ENCODE results near the gene LHPP. TPM values are rescaled to one million over a fixed set of nuclear protein-coding genes. Genes with fewer than 3 reads are reported as not detected.

The LHPP gene
- total RNA-seq, 1 donor from 2014 or later = 9.1 TPM

DNA sequence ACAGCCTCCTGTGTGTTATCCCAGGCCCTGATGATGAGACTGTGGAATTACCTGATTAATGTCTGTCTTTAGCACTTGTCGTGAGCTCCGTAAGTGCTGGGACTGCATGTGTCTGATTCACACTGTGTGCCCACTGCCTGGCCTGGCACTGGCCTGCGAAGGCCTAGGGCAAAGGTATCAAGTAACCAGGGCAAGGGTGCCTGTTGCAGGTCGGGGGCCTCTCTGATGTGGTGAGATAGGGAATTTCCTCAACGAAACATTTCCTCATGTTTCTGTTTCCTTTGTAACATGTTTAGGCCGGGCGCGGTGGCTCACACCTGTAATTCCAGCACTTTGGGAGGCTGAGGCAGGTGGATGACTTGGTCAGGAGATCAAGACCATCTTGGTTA, 50.4 kb downstream of the LHPP start:
- DNase-seq = no peak

DNA sequence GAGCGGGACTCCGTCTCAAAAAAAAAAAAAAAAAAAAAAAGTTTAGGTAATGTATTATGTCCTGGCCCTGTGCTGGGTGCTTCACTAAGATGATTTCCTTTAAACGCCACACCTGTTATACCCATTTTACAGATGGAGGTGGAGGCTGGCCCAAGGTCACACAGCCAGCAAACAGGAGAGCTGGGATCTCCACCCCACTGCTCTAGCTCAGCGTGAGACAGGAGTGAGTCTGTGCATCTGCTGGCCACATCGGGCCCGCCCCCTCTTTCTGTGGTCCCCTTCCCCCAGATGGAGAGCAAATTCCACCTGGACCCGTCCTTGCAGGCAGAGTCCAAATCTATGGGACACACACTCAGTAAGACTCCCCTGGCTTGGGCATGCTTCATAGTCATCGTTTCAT, 51.0 kb downstream of the LHPP start:
- ATAC-seq = no peak
- no peak for DNase-seq
- intact Hi-C loops (cut with micrococcal nuclease) = no loop called here

More for the DNA sequence above, 50.4 kb downstream of the LHPP start:
- intact Hi-C loops (cut with micrococcal nuclease) = no loop called here
- no peak for ATAC-seq

DNA sequence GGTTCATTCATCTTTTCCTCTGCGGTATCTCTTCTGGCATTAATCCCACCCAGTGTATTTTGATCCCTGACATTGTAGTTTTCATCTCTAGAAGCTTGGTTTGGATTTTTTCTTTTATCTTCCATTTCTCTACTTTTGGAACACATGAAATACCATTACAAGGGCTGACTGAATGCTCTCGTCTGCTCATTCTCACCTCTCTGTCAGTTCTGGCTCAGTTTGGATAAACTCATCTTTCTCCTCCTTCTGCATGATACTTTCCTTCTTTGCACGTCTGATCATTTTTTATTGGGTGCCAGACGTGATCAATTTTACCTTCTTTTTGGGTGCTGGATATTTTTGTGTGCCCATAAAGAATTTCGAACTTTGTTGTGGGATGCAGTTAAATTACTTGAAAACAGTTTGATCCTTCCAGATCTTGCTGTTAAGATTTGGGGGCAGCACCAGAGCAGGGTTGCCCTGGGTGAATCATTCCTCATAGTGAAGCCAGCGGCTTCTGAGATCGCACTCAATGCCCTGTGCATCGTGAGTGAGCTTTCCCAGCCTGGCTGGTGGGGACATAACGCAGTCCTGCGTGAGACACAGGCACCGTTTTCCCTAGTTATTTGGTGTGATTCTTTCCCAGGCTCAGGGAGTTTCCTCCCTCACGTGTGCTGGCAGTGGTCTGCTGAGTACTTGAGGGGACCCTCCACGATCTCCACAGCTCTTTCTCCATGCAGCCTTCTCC, 53.8 kb downstream of the LHPP start:
- no peak for DNase-seq
- intact Hi-C loops (cut with micrococcal nuclease) = no loop called here
- no peak for ATAC-seq

DNA sequence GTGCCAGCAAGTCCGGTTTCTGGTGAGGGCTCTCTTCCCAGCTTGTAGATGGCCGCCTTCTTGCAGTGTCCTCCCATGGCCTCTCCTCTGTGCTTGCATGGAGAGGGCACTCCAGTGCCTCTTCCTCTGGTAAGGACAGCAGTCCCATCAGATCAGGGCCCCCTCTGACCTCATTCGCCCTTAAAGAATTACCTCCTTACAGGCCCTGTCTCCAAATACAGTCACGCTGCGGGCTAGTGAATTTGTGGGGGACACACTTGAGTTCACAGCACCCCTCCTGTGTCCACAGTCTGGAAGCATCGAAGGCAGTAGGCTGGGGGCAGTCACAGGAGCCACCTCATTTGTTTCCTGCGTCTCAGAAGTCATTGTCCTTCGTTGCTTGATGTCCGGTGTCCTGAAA, 54.6 kb downstream of the LHPP start:
- intact Hi-C loops (cut with micrococcal nuclease) = no loop called here
- DNase-seq (no peak), ATAC-seq (no peak)

DNA sequence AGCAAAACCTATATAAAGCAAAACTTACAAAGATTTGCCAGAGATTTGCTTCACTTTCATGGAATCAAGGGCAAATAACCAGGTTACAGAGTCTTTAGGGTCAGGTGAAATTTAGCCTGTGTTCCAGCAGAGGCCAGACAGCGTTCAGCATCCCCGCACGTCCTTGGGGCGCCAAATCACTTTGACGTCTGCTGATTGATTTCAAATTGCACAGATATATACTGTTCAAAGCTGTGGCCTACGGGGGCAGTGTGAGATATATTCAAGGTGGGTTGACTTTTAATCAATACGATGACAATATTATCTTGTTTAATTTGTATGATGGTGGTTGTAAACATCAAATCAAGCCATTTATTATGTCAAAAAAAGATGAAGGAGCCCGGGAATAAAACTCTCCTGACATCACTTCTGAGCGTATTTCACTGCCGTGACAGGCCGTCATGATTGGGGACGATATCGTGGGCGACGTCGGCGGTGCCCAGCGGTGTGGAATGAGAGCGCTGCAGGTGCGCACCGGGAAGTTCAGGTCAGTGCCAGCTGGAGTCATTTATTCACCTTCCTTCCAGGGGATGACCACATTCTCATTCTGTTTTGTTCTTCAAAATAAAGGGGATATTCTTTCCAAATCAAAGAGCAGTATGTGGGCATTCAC, 55.2 kb downstream of the LHPP start:
- DNase-seq (no peak), ATAC-seq (no peak)
- intact Hi-C loops (cut with micrococcal nuclease) = no loop called here

DNA sequence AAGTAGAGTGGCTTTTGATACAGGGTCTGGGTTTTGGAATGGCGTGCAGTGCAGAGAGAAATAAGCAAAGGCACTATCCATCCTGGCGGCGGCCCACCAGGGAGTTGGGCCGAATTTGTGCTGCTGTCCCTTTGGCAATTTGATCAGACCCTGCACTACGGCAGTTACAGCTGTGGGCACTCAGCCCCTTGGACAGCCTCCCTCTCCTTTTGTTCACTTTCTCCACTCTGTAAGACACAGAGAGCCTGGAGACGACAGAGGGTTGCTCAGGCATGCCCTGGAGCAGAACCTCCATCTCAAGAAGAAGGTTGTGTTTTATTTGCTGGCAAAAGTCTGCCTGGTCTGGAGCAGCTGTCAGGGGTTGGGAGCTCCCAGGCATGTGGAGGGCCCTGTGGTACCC, 55.8 kb downstream of the LHPP start:
- intact Hi-C loops (cut with micrococcal nuclease) = no loop called here
- ATAC-seq (no peak), DNase-seq (no peak)

DNA sequence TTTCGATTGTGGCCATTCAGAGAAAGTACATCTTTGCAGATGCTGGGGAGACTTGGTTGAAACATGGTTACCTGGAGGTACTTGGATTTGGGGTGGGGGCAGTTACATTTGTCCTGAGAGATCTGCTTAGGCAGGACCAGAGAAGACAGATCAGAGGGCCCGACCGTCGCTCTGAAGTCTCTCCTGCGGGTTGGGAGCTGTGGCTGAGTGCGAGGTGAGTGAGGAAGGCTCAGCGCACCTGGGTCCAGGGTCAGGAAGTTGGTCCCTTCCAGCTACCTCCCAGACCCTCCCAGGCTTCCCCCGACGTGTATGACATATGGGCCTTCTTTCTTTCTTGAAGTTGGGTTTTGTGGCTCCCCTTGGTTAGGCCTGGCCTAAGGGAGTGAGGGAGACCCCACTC, 56.3 kb downstream of the LHPP start:
- peak; percentile 11 for DNase-seq
- intact Hi-C loops (cut with micrococcal nuclease) = no loop called here
- no peak for ATAC-seq

DNA sequence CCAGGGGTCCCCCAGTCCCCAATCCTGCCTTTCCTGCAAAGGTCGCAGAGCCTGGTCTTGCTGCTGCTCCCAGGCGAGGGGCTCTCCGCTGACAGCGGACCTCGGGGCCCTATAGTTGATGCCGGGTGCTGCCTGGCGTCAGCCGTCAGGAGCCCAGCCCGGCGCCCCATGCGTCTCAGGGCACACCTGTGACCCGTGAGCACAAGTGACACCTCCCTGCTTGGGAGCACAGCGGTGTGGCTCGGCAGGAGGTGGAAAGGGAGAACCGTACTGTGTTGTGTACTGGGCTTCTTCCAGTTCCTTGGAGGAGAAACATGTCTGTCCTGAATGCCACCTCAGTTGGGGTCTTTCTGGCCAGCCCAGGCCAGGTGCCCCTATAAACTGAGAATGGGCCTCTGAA, 56.7 kb downstream of the LHPP start:
- intact Hi-C loops (cut with micrococcal nuclease) = no loop called here
- DNase-seq (no peak), ATAC-seq (no peak)

DNA sequence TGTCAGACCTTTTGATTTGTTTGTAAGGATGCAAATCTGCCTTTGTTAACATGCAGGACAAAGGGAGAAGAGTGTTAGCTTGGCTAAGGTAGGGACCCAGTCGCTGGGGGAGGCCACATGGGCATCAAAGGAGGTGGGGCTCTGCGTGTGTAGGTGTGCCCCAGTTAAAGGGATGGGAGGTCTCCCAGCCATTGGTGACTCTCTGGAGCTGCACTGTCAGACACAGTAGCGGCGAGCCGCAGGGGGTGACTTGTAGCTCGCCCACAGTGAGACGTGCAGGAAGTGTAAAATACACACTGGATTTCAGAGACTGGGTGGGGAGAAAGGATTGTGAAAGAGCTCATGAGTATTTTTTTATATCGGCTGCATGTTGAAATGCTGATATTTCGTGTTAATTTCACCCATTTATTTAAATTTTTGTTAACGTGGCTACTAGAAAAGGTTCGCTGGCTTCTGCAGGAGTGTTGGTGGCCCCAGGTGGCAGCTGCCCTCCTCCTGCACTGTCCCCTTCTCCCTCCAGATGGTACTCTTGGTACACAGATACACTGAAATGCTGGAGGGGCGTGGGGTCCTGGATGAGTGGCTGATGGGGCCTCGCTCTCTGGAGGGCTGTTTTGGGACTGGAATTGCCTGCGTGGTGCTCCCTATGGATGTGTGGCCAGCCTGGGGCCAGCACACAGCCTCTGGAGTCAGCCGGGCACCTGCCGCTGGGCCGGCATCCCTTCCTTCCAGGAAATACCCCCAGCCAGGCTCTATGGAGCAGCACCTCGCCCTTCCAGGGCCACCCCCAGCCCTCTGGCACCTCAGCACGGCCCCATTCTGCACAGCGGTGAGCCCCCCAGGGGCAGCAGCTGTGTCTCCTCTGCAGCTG, 59.2 kb downstream of the LHPP start:
- no peak for ATAC-seq
- intact Hi-C loops (cut with micrococcal nuclease) = no loop called here

DNA sequence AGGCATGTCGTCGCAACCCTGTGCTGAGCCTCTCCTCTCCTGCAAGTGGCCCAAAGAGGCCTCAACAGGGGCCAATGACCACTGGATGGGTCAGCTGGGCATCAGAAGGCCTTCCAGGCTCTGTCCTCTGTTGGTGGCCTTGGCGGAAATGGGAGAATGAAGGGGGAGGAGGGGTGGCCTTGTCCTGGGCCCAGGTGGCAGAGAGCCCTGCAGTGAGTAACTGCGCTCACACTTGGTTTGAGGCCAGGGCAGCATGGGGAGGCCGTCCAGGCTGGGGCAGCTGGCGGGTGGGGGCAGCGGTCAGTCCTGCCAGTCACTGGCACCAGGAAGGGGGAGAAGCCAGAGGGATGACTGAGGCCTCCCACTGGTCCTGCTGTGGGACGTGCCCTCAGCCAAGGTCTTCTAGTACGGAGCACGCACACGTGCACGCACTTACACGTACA, 59.8 kb downstream of the LHPP start:
- intact Hi-C loops (cut with micrococcal nuclease) = no loop called here
- DNase-seq (peak; percentile 20), ATAC-seq (no peak)

More for the DNA sequence above, 59.2 kb downstream of the LHPP start:
- DNase-seq = peak; percentile 17

DNA sequence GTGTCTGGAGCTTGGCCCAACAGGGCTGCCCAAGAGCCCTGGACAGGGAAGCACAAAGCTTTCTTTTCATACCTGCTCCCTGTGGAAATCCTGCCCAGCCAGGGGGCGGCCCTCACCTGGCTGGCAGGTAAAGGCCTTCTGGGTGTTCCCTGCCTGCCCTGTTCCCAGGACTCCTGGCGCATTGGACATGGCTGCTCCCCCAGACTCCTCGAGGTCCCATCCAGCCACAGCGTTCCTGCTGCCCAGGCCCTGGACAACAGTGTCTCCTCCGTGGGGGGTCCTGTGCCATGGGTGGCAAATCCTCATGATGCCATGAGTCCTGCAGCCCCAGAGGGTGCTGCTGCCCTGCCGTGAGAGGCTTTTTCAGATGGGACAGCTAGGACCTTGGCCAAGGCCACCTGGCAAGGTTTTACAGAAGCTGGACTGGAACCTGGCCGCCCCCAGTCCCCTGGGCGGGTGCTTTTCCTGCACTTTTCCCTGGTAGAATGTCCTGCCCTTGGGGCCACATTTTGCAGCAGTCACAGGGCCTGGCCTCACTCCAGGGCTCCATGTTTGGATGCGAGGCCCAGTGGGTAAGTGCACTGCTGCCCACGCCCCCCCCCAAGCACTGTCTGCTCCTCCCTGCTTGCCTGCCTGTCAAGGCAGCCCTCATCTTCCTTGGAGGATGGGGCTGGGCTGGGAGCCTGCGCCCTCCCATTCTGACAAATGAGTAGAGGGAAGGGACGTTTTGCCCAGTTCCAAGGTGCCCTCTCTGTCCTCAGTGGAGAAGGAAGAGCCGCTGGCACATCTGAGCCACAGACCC, 60.7 kb downstream of the LHPP start:
- DNase-seq = peak; percentile 31
- ATAC-seq = no peak
- intact Hi-C loops (cut with micrococcal nuclease) = no loop called here

DNA sequence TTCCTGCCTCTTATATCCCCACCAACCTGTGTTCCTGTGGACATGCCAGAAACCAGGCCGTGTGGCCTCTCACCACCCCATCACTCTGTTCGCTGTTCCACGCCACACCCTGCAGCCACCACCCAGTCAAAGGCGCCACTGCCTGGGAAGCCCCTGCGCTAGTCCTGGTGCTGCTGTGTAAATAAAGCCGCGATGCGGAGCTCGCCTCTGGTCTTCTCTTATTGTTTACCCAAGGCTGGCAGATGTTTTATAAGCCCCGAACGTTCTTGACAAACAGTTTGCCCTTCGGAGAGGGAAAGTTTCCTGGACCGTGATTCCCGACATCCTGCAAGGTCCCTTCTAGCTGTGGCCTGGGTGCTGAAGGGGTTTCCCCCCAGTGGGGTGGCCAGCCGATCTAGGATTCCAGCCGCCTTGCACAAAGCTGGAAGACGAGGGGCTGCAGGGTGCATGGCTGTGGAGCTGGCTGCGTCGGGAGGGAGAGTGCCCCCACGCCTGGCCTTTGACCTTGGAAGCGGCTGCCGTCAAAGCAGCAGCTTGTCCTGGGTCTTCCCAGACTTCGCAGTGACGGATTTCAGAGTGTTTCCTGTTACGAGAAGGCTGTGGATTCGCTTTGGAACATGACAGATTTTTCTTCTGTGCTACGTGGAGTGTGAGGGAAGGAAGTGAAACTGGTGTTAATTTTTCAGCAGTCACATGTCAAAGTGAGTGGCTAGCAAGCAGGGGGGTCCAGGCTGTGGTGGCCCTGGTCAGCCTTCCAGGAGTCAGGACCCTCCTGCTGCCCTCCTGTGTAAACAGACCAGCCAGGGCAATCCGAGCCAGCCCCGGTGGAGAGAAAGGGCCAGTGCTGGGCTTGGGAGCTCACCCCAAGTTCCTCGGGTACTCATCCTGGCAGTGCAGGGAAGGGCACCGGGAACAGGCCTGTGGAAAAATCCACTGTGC, 61.6 kb downstream of the LHPP start:
- DNase-seq (peak; percentile 39), ATAC-seq (no peak)
- intact Hi-C loops (cut with micrococcal nuclease) = no loop called here

DNA sequence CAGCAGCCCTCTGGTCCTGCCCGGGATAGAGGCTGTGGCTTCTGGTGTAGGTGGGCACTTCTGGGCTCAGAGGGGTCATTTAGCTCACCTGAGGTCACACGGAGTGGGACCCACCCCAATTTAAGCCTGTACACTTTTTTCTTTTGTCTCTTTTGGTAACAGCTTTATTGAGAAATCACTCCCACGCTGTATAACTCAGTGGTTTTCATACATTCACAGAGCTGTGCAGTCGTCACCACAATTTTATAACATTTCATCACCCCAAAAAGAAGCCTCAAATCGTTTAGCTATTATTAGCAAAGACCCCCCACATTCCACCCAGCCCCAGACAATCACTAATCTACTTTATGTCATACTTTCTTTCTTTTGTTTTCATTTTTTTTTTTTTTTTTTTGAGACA, 62.3 kb downstream of the LHPP start:
- no peak for DNase-seq
- ATAC-seq = no peak
- intact Hi-C loops (cut with micrococcal nuclease) = no loop called here

DNA sequence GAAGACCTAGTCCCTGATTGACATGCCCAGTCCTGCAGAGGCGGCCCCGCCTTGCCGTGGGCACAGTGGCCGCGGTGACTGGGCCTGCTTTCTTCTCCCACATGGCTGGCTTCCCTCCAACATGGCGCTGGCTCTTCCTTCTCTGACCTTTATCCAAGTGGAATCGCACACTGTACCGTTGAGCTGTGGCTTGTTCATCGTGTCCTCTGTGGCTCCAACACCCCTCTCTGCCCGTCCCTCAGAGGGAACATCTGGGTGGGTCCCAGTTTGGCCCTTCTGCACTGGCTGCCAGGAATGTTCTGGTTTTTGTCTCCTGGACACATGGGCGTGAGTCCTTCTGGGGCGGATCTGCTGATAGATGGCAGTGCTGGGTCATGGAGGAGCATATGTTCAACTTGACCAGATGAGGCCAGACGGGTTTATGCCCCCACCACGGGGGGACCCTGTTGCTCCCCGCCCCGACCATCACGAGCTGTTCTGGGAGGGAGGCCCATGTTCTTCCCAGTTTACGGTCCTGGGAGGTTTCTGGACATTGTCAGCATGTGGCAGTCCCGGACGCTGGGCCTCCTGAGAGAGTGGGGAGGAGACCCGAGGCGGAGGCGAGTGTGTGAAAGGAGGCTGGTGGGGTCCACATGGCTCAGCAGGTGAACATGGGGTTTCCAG, 63.5 kb downstream of the LHPP start:
- ATAC-seq (peak; percentile 88), DNase-seq (peak; percentile 84)
- intact Hi-C loops (cut with micrococcal nuclease) = no loop called here

DNA sequence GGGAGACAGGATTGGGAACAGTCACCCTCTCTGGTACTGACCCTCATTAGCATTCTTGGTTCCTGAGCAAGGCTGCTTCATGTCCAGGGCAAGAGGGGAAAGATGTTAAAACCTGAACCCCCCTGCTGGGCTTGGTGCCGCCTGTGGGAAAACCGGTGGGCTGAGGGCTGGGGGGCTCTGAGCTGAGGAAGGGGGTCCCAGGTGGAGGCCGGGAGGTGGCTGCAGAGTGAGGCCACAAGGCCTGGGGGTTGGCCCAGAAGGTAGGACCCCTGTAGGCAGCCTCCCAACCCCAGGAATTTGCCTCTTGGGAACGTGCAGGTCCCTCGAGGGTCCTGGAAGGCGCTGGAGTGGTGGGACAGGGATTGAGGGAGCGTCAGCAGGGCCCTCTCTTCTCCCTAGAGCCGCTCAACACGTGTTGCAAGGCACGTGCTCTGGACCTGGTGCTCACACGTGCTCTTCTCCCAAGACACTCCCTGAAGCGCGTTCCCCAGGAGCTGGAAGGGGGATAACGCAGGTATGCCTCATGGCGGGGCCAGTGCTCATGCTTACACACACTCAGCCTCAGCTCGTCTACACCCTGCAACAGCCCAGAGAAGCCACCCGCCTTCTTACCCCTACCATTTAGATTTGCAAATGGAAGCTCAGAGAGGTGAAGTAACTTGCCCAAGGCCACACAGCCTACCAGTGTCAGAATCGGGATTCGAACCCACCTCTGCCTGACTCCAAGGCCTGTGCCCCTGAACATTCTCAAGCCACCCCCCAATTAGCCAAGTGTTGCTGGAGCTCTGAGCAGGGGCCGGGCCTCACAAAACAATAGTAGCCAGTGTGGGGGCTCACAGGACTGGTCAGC, 64.4 kb downstream of the LHPP start:
- ATAC-seq (no peak), DNase-seq (peak; percentile 25)
- intact Hi-C loops (cut with micrococcal nuclease) = no loop called here

DNA sequence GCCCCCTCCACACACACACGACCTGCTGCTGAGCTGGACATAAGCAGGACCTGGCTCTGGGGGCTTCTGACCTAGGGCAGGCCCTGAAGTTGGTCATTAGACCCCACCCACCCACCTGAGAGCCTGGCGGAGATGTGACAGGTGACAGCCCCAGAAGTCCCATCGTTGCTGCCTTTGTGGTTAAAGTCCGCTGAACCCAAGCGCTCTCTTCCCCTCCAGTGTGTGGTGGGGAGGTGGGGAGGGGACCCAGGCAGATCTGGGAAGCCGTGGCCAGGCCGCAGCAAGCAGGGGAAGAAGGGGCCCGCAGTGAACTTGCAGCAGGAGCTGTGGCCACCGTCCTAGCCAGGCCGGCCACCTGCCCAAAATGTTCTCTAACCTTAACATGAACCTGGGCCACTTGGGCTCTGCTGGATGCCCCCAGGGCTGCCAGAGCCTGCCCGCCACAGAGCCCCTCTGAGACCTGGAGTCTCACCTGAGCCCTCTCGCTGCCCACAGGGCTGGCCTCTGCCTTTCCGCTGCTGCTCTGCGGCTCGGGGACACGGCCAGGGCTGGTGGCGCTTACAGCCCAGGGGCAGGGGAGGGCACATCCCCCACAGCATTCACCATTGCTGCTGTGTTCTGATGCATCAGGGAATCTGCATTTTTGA, 65.1 kb downstream of the LHPP start:
- ATAC-seq (no peak), DNase-seq (peak; percentile 26)
- intact Hi-C loops (cut with micrococcal nuclease) = no loop called here

All from left ventricle myocardium superior (tissue), 1 donor.